ENCODE results near the gene POLR2L.

The POLR2L gene

GRCh38 chr11:854601-855329 is 12.4 kb upstream of the POLR2L start:
- no peak for DNase-seq (ENCODE audit: low spot score)

GRCh38 chr11:853682-854448 is 11.5 kb upstream of the POLR2L start:
- no peak for DNase-seq (ENCODE audit: low spot score)

- DNase-seq (ENCODE audit: low spot score), result no peak
These were observed 10.4 kb upstream of the POLR2L start for GRCh38 chr11:852762-853161.

- DNase-seq (ENCODE audit: low spot score), result peak; percentile 37
These were observed 8.7 kb upstream of the POLR2L start for GRCh38 chr11:850775-851763.

- DNase-seq (ENCODE audit: low spot score), result no peak
These were observed 7.8 kb upstream of the POLR2L start for GRCh38 chr11:849951-850774.

GRCh38 chr11:849104-849824 is 6.9 kb upstream of the POLR2L start:
- DNase-seq (ENCODE audit: low spot score), result no peak

GRCh38 chr11:848380-848931 is 6.1 kb upstream of the POLR2L start:
- peak; percentile 69 for DNase-seq (ENCODE audit: low spot score)

- no peak for DNase-seq (ENCODE audit: low spot score)
These were observed 5.5 kb upstream of the POLR2L start for GRCh38 chr11:847876-848275.

GRCh38 chr11:846496-847098 is 4.3 kb upstream of the POLR2L start:
- DNase-seq (ENCODE audit: low spot score), result no peak

- DNase-seq (ENCODE audit: low spot score), result peak; percentile 48
These were observed 3.7 kb upstream of the POLR2L start for GRCh38 chr11:845872-846495.

- peak; percentile 54 for DNase-seq (ENCODE audit: low spot score)
These were observed 2.6 kb upstream of the POLR2L start for GRCh38 chr11:844693-845644.

GRCh38 chr11:843818-844692 is 1.7 kb upstream of the POLR2L start:
- DNase-seq (ENCODE audit: low spot score), result no peak

- no peak for DNase-seq (ENCODE audit: low spot score)
These were observed 881 bp upstream of the POLR2L start for GRCh38 chr11:843086-843734.

GRCh38 chr11:841981-842369 is 354 bp downstream of the POLR2L start:
- no peak for DNase-seq (ENCODE audit: low spot score)

- DNase-seq (ENCODE audit: low spot score), result no peak
These were observed 2.3 kb downstream of the POLR2L start for GRCh38 chr11:839875-840617.

- DNase-seq (ENCODE audit: low spot score), result no peak
These were observed 3.1 kb downstream of the POLR2L start for GRCh38 chr11:839280-839623.
